Retinal pigment epithelial cell (primary cell): ENCODE measurements around the gene SRMS.

Experiments
- DNase-seq: peaks from one replicate; pipeline ENCODE4 v3.0.0-alpha.2; 2010; ENCODE audit warnings: low read depth
- H3K4me3 ChIP-seq: 2 replicates; pipeline ENCODE4 v1.5.1; 2011; ENCODE audit warnings: mild to moderate bottlenecking, low read length, control low read depth, moderate library complexity
- CTCF ChIP-seq: conservative IDR thresholded peaks from 2 replicates; pipeline ENCODE4 v1.5.1; 2011; ENCODE audit warnings: low read depth, low read length, control low read depth, inconsistent platforms

Gene SRMS

GRCh38 chr20:63546256-63546955 lies 1.1 kb downstream of the SRMS start:
- H3K4me3 ChIP-seq = no peak overlapping the region
- TF ChIP-seq CTCF = no peak
- DNase-seq = no peak

DNA sequence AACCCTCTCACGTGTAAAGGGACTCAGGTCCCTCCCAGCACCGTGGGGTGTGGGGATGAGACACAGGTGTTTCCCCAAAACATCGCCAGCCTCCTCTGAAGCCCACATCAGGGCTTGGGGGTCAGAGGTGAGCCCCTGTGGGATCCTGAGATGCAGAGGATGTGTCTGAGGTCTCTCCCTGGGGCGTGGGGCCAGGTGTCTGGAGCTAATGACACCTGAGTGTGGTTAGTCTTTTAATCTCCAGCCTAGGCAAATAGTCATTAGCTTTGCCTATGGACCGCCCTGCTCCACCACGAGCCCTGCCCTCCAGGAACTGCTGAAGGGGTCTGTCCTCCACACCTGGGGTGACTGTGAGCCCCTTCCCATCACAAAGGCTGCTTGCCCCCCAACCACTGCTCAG lies 1.7 kb downstream of the SRMS start:
- no peak for TF ChIP-seq CTCF
- DNase-seq = no peak
- H3K4me3 ChIP-seq = no peak overlapping the region

DNA sequence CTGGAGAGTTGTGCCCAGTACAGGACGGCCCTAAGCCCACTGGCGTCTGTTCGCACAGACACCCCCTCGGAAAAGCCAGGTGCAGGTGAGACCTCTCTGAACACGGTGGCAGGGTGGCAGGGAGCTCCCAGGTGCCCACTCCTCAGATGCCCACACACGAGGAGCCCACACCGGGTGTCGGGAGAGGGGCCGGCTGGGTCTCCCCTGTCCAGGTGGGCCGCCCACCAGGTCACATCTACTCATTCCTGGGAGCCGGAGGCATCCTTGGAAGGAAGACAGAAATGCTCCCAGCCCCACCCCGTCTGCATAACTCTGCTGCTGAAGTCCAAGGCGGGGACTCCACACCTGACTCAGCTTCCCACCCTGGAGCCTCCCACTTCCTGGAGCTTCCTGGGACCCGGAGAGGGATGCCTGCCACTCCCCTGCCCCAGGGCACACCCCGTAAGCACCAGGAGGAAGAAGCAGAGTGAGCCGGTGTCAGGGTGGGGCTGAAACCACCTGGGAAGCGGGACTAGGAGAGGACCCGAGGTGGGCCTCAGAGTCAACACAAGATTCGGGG lies 2.5 kb downstream of the SRMS start:
- no peak overlapping the region for H3K4me3 ChIP-seq
- no peak for TF ChIP-seq CTCF
- DNase-seq = no peak

DNA sequence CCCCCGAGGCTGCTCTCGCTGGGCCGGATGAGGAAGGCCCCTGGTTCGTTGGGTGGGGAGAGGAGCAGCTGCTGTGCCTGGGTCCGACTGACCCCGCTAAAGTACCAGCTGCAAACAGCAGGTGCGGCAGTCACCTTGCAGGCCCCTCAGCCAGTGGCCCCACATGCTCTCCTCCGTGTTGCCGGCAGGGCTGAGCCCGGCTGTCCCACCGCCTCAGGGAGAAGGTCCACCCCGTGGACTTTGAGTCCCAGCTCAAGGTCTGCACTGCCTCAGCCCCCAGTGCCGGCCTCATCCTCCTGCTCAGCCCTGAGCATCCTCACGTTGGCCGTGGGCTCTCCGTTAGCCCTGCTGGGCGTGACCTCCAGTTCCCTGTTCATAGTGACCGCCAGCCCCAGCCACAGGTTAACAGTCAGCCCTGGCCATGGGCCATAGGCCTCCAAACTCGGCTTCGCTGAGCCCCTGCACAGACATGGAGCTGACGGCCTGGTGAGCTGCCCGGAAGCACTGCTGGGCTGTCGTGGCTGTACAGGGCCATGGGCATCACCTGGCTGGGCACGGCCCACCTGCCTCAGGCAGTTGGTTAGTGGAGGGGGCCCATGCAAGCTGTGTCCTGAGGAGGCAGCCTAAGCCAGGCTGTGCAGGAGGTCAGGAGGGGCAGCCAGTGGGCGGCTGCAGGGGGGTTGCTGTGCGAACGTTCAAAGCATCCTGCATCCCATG lies 3.1 kb downstream of the SRMS start:
- no peak for DNase-seq
- H3K4me3 ChIP-seq = no peak overlapping the region
- no peak for TF ChIP-seq CTCF

DNA sequence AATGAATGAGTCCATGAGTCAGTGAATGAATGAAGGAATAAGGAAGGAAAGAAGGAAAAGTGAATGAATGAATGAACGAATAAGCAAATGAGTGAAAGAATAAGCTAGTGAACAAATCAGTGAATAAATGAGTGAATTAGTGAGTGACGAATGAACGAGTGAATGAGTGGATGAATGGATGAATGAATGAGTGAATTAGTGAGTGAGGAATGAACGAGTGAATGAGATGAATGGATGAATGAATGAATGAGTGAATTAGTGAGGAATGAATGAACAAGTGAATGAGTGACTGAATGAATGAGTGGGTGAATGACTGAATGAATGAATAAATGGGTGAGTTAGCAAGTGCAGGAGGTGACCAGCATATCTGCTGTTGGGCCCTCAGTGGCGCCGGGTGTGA lies 3.8 kb downstream of the SRMS start:
- TF ChIP-seq CTCF = no peak
- no peak overlapping the region for H3K4me3 ChIP-seq

GRCh38 chr20:63543131-63543530 lies 4.4 kb downstream of the SRMS start:
- DNase-seq = no peak
- no peak for TF ChIP-seq CTCF
- H3K4me3 ChIP-seq = no peak overlapping the region

More for the DNA sequence above, 3.8 kb downstream of the SRMS start:
- no peak for DNase-seq
